Glomerular visceral epithelial cell (primary cell): ENCODE data around the gene CCDC9B.

Experiments used
- DNase-seq: peaks from one replicate; pipeline ENCODE4 v3.0.0-alpha.2; 2016; ENCODE audit errors: extremely low spot score

Gene CCDC9B

GRCh38 chr15:40293006-40293405, 47.7 kb downstream of the CCDC9B start:
- DNase-seq, result no peak

GRCh38 chr15:40292246-40292645, 48.5 kb downstream of the CCDC9B start:
- no peak for DNase-seq

DNA sequence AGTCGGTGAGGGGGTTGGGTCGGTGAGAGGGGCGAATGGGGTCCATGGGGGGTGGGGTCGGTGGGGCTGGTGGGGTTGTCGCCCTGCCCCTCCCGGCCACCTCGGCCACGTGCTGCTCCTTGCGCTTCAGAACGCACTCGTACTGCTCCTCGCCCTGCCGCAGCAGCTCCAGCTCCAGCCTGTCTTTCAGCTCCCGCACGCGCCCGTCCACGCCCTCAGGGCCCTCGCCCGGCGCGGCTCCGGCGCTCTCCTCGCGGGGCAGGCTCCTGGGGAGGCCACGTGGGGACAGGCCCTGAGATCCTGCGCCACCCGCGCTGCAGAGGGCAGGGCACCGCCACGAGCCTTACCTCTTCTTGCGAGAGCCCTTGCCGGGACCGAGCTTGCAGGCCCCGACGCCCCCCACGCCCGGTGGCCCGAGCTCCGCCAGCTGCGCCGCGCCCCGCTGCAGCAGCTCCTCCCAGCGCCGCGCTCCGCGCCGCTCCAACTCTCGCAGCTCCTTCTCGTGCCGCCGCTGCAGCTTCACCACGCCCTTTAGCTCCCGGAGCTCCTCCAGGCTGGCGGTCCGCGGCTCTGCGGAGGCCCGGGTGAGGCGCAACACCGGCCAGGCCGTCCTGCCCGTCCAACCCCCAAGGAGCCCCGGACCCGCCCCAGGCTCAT, 49.7 kb downstream of the CCDC9B start:
- DNase-seq, result peak; percentile 40

DNA sequence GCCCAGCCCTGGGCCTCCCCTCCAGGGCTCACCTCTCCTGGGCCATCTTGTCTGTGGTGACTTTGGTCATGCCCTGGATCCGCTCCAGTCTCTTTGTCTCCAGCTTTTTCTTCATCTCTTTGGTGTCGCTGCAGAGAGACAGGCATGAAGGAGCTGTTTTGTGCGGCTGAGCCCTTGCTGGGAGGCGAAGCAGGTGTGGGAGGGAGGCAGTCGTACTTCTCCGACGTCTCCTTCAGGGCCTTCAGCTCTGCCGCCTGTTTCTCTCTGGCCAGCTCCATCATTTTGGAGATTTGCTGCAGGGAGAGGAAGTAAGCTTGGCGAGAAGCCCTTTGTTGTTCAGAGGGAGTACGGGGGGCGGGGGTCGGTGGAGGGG, 50.2 kb downstream of the CCDC9B start:
- DNase-seq, result no peak

DNA sequence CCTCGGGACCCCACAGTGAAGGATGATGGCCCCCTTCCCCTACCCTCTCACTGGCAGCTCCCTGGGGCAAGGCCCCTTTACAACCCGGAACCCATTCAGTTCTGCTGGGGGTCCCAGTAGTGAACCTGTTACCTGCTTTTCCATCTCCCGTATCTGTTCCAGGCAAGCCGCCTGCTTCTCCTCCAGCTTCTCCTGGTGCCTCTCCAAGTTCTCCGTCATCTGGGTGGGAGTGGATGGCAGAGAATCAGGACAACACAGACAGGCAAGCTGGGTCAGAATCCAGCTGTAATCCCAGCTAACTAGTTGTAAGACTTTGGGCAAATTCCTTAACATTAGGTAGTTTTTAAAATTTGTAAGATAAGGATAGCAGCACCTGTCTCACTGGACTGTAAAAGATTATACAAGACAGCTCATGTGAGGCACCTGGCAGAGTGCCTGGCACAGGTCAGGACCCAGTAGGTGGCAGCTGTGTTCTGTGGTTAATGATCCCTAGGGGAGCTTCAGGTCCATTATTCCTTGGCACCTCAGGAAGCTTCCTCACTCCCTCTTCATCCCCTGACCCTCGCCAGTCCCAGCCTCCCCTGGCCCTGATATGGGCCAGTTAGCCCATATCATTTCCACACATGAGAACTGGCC, 51.5 kb downstream of the CCDC9B start:
- peak; percentile 61 for DNase-seq

- DNase-seq, result no peak
Observed at GRCh38 chr15:40287968-40288367, 52.8 kb downstream of the CCDC9B start.

- no peak for DNase-seq
Observed at GRCh38 chr15:40287505-40287904, 53.2 kb downstream of the CCDC9B start.

DNA sequence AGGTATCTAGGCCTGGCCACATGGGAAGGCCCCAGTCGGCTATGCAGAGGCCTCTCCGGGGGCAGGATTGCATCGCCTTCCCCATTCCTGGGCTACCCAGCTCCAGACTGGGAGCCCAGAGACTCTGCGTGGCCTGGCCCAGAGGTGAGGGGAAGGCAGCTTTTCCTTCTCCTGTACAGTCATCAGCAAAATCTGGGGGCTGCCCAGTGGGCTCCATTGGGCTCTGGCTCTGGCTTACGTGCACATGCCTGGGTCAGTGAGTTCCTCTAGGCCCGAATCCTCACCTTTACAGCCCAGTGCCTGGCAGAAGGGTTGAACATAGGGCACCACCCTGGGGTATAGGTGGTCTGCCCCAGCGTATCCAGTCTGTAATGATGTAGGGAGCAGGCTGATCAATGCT, 53.9 kb downstream of the CCDC9B start:
- DNase-seq, result no peak

DNA sequence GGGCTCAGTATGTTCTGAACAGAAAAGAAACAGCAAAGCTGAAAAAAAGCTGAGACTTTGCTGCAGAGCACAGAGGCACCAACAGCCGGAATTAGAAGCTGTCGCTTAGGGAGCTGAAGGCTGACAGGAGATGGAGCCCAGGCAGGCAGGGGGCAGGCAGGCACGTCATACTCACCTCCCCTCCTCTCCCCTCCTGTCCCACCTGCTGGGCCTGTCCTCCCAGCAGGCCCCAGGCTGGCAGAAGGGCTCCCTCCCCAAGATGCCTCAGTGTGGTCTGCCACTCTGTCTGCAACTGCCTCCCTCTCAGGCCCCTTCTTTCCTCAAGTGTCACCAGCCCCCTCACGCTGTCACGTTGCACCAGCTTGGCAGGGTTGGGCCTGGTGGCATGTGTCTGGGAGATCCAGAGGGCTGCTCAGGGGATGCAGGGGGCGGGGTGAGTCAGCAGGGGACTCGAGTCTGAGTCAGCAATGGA, 54.6 kb downstream of the CCDC9B start:
- no peak for DNase-seq

GRCh38 chr15:40285554-40286011, 55.2 kb downstream of the CCDC9B start:
- no peak for DNase-seq

- no peak for DNase-seq
Observed at GRCh38 chr15:40285151-40285550, 55.6 kb downstream of the CCDC9B start.

- no peak for DNase-seq
Observed at GRCh38 chr15:40283615-40284300, 57.0 kb downstream of the CCDC9B start.

DNA sequence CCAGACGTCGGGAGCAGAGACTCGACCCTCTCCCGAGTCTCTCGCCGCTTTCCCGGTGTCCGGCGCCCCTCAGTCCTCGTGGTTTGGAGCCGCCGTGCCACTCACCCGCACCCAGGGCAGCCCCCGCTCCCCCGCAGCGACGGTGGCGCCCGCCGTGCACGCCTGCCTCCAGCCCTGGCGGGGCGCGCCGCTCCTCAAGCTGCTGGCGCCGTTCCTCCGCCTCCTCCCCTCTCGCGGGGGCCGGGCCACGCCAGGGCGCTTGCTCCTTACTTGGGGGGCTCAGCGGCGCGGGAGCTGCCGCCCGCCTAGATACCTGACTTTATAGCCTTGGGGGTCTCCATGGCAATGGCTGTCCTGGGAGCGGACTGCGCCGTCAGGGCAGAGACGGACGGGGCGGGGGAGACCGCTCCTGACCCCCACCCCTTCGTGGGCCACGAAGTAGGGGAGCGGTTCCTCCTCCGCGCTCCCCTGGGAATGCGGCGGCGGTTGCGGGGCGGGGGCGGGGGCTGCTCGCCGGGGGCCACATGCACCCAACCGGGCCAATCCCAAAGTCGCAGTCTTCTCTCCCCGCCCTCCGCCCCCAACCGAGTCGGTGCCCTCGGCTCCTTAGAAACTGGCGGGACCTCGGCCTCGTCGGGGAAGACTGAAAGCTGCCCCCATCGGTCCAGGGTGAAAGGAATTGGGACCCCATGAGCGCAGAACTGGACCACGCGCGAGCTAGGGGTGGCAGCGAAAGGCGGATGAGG, 57.7 kb downstream of the CCDC9B start, which contains the start of gene ANKRD63:
ANKRD63 (minus strand) TSS at position 196 of the 746 bp plus-strand sequence. CDS start 478 bp downstream, outside the sequence.
- peak; percentile 8 for DNase-seq

DNA sequence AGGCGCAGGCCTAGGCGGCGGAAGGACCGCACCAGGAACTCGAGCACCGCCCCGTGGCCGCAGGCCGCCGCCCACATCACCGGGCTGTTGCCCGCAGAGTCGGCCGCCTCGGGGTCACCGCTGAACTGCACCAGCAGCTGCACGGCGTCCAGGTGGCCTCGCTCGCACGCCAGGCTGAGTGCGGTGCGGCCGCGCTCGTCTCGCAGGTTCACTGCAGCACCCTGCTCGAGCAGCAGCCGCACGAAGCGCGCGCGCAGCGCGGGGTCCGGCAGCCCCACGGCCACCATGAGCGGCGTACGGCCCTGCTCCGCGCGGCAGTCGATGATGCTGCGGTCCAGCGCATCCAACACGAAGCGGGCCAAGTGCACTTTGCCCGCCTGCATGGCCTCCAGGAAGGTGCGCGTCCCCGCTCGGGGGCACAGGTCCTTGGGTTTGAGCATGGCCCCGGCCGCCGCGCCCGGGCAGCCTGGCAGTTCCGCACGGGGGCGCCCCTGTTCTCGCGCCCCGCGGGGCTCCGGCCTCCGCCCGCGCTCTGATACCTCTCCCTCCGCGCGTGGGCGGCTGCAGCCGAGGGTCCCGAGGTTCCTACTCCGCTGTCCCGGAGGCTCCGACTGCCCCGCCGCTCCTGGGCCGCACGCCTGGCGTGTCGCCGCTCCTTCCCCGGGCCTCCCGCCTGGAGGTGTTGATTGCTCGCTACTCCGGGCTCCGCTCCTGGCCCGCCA, 58.4 kb downstream of the CCDC9B start:
- peak; percentile 28 for DNase-seq

DNA sequence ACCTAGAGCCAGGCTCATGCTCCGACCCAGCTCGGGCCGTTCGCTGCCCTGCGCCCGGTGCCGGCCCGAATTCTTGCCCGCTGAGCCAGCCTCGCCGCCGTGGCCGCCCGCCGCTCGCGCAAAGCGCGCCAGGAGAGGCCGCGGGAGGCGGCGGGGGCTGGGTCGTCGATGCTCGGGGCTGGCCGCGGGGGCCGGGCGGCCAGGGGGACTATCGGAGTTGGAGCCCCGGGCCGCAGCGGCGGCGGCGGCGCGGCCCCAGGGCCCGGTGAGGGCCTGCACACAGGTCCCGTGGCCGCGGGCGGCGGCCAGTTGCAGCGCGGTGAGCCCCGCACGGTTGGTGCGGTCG, 59.0 kb downstream of the CCDC9B start:
- no peak for DNase-seq
